BE2C (cell line): ENCODE data around the gene GGNBP2.

Experiments used
- DNase-seq: peaks from one replicate; pipeline ENCODE4 v3.0.0-alpha.2; 2020
- H3K27me3 ChIP-seq: fragments of 250-450 bp; sonication (Bioruptor Pico); 2 replicates; pipeline ENCODE4 v1.5.1; 2020; ENCODE audit warnings: mild to moderate bottlenecking
- H3K36me3 ChIP-seq: fragments of 250-450 bp; sonication (Bioruptor Pico); 2 replicates; pipeline ENCODE4 v1.5.1; 2020; ENCODE audit warnings: mild to moderate bottlenecking
- H3K4me1 ChIP-seq: fragments of 250-450 bp; sonication (Bioruptor Pico); 2 replicates; pipeline ENCODE4 v1.5.1; 2020
- H3K4me3 ChIP-seq: 2 replicates; pipeline ENCODE4 v1.5.1; 2011; ENCODE audit warnings: low read depth, low read length
- H3K9me3 ChIP-seq: fragments of 250-450 bp; sonication (Bioruptor Pico); 2 replicates; pipeline ENCODE4 v1.5.1; 2020
- TF ChIP-seq, protein P1 (sequence below): IDR thresholded peaks from 2 replicates; pipeline ENCODE4 v1.5.1; 2012; ENCODE audit warnings: mild to moderate bottlenecking, low read depth, low read length

GGNBP2 gene

DNA sequence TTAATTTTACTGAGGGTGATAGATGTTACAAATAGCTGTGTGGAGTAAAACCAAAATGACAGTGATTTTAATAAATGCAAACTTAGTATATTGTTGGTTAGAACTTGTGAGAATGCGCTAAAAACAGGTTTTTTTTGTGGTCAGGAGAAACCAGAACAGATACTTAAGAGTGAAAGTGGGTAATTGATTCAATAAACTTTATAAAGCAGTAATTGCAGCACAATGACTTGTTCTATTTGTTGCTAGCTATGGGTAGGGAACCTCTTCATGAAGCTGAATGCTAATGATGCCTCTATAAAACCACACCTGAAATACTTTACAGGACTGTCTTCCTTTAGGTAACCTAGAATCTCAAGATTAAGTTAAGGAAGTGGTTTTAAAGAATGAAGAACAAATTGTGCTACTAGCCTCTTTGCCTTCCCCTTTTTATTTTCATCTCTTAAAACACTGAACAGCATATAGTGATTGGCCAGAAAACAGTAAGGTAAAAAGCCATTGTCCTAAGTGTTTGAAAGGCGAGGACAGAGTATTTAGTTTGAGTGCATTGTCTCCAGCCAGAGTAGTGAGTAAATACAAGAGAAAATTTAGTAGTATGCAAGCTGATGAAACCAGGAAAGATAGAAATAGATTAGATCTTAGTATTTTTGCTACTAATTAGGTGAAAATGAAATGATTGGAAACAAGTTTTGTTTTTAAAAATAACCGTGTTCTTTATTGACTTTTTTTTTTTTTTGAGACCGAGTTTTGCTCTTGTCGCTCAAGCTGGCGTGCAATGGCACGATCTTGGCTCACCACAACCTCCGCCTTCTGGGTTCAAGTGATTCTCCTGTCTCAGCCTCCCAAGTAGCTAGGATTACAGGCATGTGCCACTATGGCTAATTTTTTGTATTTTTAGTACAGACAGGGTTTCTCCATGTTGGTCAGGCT lies 6.0 kb downstream of the GGNBP2 start:
- no peaks in the 10 kb centered on the region for H3K9me3 ChIP-seq
- peaks cover 3% of the 10 kb centered on the region; the same call in 1 of the 2 replicates for H3K4me1 ChIP-seq
- H3K4me3 ChIP-seq = no peak overlapping the region
- H3K27me3 ChIP-seq = no peaks in the 10 kb centered on the region
- H3K36me3 ChIP-seq = peaks cover 24% of the 10 kb centered on the region
- TF ChIP-seq, protein P1, sequence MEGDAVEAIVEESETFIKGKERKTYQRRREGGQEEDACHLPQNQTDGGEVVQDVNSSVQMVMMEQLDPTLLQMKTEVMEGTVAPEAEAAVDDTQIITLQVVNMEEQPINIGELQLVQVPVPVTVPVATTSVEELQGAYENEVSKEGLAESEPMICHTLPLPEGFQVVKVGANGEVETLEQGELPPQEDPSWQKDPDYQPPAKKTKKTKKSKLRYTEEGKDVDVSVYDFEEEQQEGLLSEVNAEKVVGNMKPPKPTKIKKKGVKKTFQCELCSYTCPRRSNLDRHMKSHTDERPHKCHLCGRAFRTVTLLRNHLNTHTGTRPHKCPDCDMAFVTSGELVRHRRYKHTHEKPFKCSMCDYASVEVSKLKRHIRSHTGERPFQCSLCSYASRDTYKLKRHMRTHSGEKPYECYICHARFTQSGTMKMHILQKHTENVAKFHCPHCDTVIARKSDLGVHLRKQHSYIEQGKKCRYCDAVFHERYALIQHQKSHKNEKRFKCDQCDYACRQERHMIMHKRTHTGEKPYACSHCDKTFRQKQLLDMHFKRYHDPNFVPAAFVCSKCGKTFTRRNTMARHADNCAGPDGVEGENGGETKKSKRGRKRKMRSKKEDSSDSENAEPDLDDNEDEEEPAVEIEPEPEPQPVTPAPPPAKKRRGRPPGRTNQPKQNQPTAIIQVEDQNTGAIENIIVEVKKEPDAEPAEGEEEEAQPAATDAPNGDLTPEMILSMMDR = no peak
- no peak for DNase-seq

DNA sequence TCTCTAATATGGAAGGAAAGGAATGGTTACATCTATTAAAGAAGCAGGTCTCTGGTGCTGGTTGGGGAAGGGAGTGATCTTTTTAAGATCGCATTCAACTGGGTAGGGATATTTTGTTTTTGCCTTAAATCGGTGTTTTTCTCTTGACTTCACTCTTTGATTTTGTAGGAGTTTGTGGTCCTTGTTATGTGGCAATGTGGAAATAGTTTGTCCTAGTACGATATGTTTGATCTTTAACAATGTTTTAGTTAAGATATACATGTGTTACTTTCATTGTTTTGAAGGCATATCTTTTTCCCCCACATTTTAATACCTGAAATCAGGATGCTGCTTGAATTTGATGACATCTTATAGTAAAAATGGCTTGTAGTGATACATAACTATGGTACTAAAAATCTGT lies 8.7 kb downstream of the GGNBP2 start:
- Histone ChIP-seq H3K4me3 (no peak overlapping the region), H3K27me3 (no peaks in the 10 kb centered on the region), H3K4me1 (no peaks in the 10 kb centered on the region), H3K36me3 (peaks cover 39% of the 10 kb centered on the region), H3K9me3 (no peaks in the 10 kb centered on the region)
- DNase-seq = no peak
- TF ChIP-seq, protein P1 = no peak

DNA sequence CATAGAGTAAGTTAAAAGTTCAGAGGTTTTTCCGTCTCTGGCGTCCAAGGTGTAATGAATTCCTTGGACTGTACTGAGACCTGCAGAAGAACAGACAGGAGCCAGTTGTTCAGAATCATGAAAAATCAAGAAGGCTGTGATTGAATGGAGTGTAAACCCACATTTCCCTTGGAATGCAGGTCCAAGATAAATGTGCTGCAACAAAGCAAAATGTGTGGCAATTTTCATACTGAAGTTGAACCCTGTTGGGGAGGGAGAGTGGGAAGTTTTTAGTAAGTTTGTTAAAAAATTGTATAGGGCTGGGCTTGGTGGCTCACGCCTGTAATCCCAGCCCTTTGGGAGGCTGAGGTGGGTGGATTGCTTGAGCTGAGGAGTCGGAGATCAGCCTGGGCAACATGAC lies 21.4 kb downstream of the GGNBP2 start:
- Histone ChIP-seq H3K4me1 (no peaks in the 10 kb centered on the region), H3K36me3 (peaks cover 83% of the 10 kb centered on the region), H3K9me3 (no peaks in the 10 kb centered on the region), H3K27me3 (no peaks in the 10 kb centered on the region), H3K4me3 (no peak overlapping the region)
- TF ChIP-seq, protein P1 = no peak
- no peak for DNase-seq

DNA sequence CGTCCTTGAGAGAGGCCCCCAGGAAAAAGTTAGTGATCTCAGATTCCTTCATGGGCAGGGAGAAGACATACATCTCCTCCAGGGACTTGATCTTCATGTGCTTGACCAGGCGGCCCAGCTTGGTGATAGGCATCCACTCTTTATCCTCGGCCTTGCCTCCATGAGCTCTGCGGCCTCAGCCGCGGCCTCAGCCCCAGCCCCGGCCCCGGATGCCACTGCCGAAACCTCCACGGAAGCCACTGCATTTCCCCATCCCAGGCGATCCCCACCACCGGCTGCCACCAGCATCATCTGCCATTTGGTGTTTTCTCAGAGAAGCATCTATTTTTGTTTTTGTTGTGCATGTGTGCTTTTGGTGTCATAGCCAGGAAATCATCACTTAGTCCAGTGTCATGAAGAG lies 30.3 kb downstream of the GGNBP2 start:
- Histone ChIP-seq H3K4me1 (no peaks in the 10 kb centered on the region), H3K9me3 (no peaks in the 10 kb centered on the region), H3K4me3 (no peak overlapping the region), H3K27me3 (no peaks in the 10 kb centered on the region), H3K36me3 (peaks cover 64% of the 10 kb centered on the region)
- no peak for DNase-seq
- TF ChIP-seq, protein P1 = no peak

DNA sequence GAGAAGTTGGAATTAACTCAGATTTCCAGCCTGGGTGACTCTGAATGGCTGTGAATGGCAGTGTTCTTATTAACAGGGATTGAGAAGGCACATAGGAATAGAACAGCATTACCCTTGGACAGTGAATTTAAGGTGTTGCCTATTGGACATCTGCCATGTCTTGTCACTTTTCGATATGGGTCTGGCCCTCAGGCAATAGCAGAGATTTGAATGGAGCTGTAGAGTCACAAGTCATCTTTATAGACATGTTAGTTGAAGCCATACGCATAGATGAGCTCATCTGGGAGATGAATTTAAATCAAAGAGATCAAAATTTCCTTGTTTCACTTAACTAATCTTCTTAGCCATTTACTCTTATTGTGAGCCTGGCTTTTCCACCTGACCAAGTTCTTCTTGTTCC lies 32.1 kb downstream of the GGNBP2 start:
- no peak for DNase-seq
- H3K4me3 ChIP-seq = no peak overlapping the region
- no peaks in the 10 kb centered on the region for H3K9me3 ChIP-seq
- TF ChIP-seq, protein P1 = no peak
- H3K27me3 ChIP-seq = no peaks in the 10 kb centered on the region
- H3K4me1 ChIP-seq = no peaks in the 10 kb centered on the region
- H3K36me3 ChIP-seq = peaks cover 66% of the 10 kb centered on the region

DNA sequence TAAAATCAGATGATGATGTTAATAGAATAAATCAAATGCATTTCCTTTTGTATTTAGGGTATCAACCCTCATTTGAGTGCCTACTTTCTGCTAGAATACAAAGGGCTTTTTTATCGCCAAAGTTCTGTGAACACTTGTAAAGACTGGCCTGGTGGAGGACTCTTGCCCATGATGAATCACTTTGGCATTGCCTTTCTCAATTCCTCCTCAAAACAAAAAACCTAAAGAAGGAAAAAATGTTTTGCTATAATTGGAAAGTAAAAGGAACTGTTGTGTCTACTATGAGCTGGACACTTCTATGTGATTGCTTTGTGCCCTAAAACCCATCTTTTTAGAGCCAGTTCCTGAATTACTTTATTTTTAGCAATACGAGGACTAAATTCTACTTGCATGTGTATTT lies 34.0 kb downstream of the GGNBP2 start:
- DNase-seq = no peak
- H3K9me3 ChIP-seq = no peaks in the 10 kb centered on the region
- no peak overlapping the region for H3K4me3 ChIP-seq
- H3K27me3 ChIP-seq = no peaks in the 10 kb centered on the region
- peaks cover 65% of the 10 kb centered on the region for H3K36me3 ChIP-seq
- TF ChIP-seq, protein P1 = no peak
- H3K4me1 ChIP-seq = no peaks in the 10 kb centered on the region
